ENCODE measurements around the gene HCK. TPM values are rescaled to one million over a fixed set of nuclear protein-coding genes. Genes with fewer than 3 reads are reported as not detected.

HCK gene
- total RNA-seq, 5 donors from 2014 or later (not counting 1 experiment from before 2014, with no cell fraction given) = 0.29 to 1.5 (median 0.73) TPM

GRCh38 chr20:32110727-32111126, 58.7 kb downstream of the HCK start:
- DNase-seq = no peak
- Histone ChIP-seq H3K9me3 (no peaks in the 10 kb centered on the region), H3K36me3 (ENCODE audit: control insufficient read depth in 2 of 2, extremely low read depth in 1 of 2, insufficient read depth in 1 of 2, low read length in 1 of 2) (peaks cover 0 to 7% of the 10 kb centered on the region in 2 donors), H3K27me3 (replicated peaks in 1 of 2; ENCODE audit: control insufficient read depth in 2 of 2, extremely low read depth in 1 of 2, insufficient read depth in 2 of 2, low read length in 1 of 2) (no peaks in the 10 kb centered on the region), H3K27ac (ENCODE audit: low read length) (no peak overlapping the region), H3K4me1 (ENCODE audit: control insufficient read depth in 1 of 2, extremely low read depth in 1 of 2, insufficient read depth in 2 of 2, low read length in 2 of 2) (peaks cover 12 to 29% of the 10 kb centered on the region in 2 experiments), H3K4me3 (ENCODE audit: control insufficient read depth in 1 of 2, extremely low read depth in 1 of 2, low read length in 1 of 2) (peak overlapping the region in 1 of 2 donors; percentile 96)
- Mint-ChIP-seq H3K4me3 (peak overlapping the region; percentile 95 to 99 (median 99)), H3K36me3 (peaks cover 6% of the 10 kb centered on the region), H3K27ac (peak overlapping the region in 1 of 2 donors; percentile 100), H3K9me3 (no peaks in the 10 kb centered on the region), H3K4me1 (peaks cover 49 to 55% (median 54%) of the 10 kb centered on the region in 3 donors), H3K27me3 (no peaks in the 10 kb centered on the region)
- 89% methylated on average over 3 of the region's 3 CpGs for WGBS (ENCODE audit: insufficient coverage)
- ATAC-seq (replicated peaks in 1 of 4) = no peak
- CTCF ChIA-PET = no interaction called here
- POLR2A ChIA-PET = no interaction called here

GRCh38 chr20:32111156-32111686, 59.2 kb downstream of the HCK start:
- Histone ChIP-seq H3K27ac (ENCODE audit: low read length) (no peak overlapping the region), H3K4me3 (ENCODE audit: control insufficient read depth in 1 of 2, extremely low read depth in 1 of 2, low read length in 1 of 2) (no peak overlapping the region)
- 80% methylated on average over 1 of the region's 3 CpGs for WGBS (ENCODE audit: insufficient coverage)

GRCh38 chr20:32111753-32112152, 59.7 kb downstream of the HCK start:
- Histone ChIP-seq H3K9me3 (no peaks in the 10 kb centered on the region), H3K27me3 (replicated peaks in 1 of 2; ENCODE audit: control insufficient read depth in 2 of 2, extremely low read depth in 1 of 2, insufficient read depth in 2 of 2, low read length in 1 of 2) (no peaks in the 10 kb centered on the region), H3K27ac (ENCODE audit: low read length) (no peak overlapping the region), H3K36me3 (ENCODE audit: control insufficient read depth in 2 of 2, extremely low read depth in 1 of 2, insufficient read depth in 1 of 2, low read length in 1 of 2) (peaks cover 0 to 7% of the 10 kb centered on the region in 2 donors), H3K4me1 (ENCODE audit: control insufficient read depth in 1 of 2, extremely low read depth in 1 of 2, insufficient read depth in 2 of 2, low read length in 2 of 2) (peaks cover 12 to 29% of the 10 kb centered on the region in 2 experiments), H3K4me3 (ENCODE audit: control insufficient read depth in 1 of 2, extremely low read depth in 1 of 2, low read length in 1 of 2) (no peak overlapping the region)
- H3K36me3 Mint-ChIP-seq = peaks cover 6% of the 10 kb centered on the region
- ChIA-PET POLR2A (interaction anchor here (0.5 kb wide), 2 partner anchors 11 to 45 kb away, joined by 3 to 5 read pairs; no protein-coding TSS in a partner anchor), CTCF (interaction anchor here in 1 of 2 donors (0.7 kb wide), 1 partner anchor 20 kb away, joined by 4 read pairs; no protein-coding TSS in a partner anchor)
- peak overlapping the region in 1 of 2 donors; percentile 25 for H3K27ac Mint-ChIP-seq
- peaks cover 58 to 64% (median 62%) of the 10 kb centered on the region in 3 donors for H3K4me1 Mint-ChIP-seq
- ATAC-seq (replicated peaks in 1 of 4) = no peak
- no peaks in the 10 kb centered on the region for H3K27me3 Mint-ChIP-seq
- 86% methylated on average over 2 of the region's 3 CpGs for WGBS (ENCODE audit: insufficient coverage)
- DNase-seq = no peak
- H3K9me3 Mint-ChIP-seq = no peaks in the 10 kb centered on the region
- peak overlapping the region in 2 of 3 donors; percentile 5 to 32 for H3K4me3 Mint-ChIP-seq

More at GRCh38 chr20:32111156-32111686, 59.2 kb downstream of the HCK start:
- Histone ChIP-seq H3K4me1 (ENCODE audit: control insufficient read depth in 1 of 2, extremely low read depth in 1 of 2, insufficient read depth in 2 of 2, low read length in 2 of 2) (peaks cover 12 to 29% of the 10 kb centered on the region in 2 experiments), H3K9me3 (no peaks in the 10 kb centered on the region), H3K27me3 (replicated peaks in 1 of 2; ENCODE audit: control insufficient read depth in 2 of 2, extremely low read depth in 1 of 2, insufficient read depth in 2 of 2, low read length in 1 of 2) (no peaks in the 10 kb centered on the region), H3K36me3 (ENCODE audit: control insufficient read depth in 2 of 2, extremely low read depth in 1 of 2, insufficient read depth in 1 of 2, low read length in 1 of 2) (peaks cover 0 to 7% of the 10 kb centered on the region in 2 donors)
- H3K27ac Mint-ChIP-seq = no peak overlapping the region
- no peaks in the 10 kb centered on the region for H3K9me3 Mint-ChIP-seq
- no peaks in the 10 kb centered on the region for H3K27me3 Mint-ChIP-seq
- no peak for DNase-seq
- H3K36me3 Mint-ChIP-seq = peaks cover 6% of the 10 kb centered on the region
- POLR2A ChIA-PET = interaction anchor here in 1 of 2 donors (0.5 kb wide), 1 partner anchor 12 kb away, joined by 3 read pairs; no protein-coding TSS in a partner anchor
- H3K4me1 Mint-ChIP-seq = peaks cover 53 to 59% (median 58%) of the 10 kb centered on the region in 3 donors
- CTCF ChIA-PET = no interaction called here
- H3K4me3 Mint-ChIP-seq = peak overlapping the region; percentile 95 to 99 (median 99)
- no peak for ATAC-seq (replicated peaks in 1 of 4)

GRCh38 chr20:32112841-32113240, 60.8 kb downstream of the HCK start:
- Mint-ChIP-seq H3K27me3 (no peaks in the 10 kb centered on the region), H3K4me1 (peaks cover 66 to 75% (median 69%) of the 10 kb centered on the region in 3 donors)
- CTCF ChIA-PET = interaction anchor here in 1 of 2 donors (0.6 kb wide), 1 partner anchor 52 kb away, joined by 3 read pairs; no protein-coding TSS in a partner anchor

GRCh38 chr20:32113591-32114260, 61.7 kb downstream of the HCK start:
- no peaks in the 10 kb centered on the region for H3K9me3 ChIP-seq
- no peak for ATAC-seq (replicated peaks in 1 of 4)
- Mint-ChIP-seq H3K4me3 (no peak overlapping the region), H3K9me3 (no peaks in the 10 kb centered on the region), H3K4me1 (peaks cover 69 to 75% (median 72%) of the 10 kb centered on the region in 3 donors), H3K27ac (no peak overlapping the region), H3K27me3 (no peaks in the 10 kb centered on the region), H3K36me3 (peaks cover 6% of the 10 kb centered on the region)
- no peak overlapping the region for H3K27ac ChIP-seq (ENCODE audit: low read length)
- no peak overlapping the region for H3K4me3 ChIP-seq (ENCODE audit: control insufficient read depth in 1 of 2, extremely low read depth in 1 of 2, low read length in 1 of 2)
- H3K36me3 ChIP-seq (ENCODE audit: control insufficient read depth in 2 of 2, extremely low read depth in 1 of 2, insufficient read depth in 1 of 2, low read length in 1 of 2) = peaks cover 0 to 7% of the 10 kb centered on the region in 2 donors
- no CpG with 5 or more reads among the region's 2 CpGs for WGBS (ENCODE audit: insufficient coverage)
- ChIA-PET CTCF (interaction anchor here in 1 of 2 donors (0.6 kb wide), 1 partner anchor 51 kb away, joined by 3 read pairs; no protein-coding TSS in a partner anchor), POLR2A (interaction anchor here in 1 of 2 donors (0.6 kb wide), 1 partner anchor 22 kb away, joined by 3 read pairs; no protein-coding TSS in a partner anchor)
- peaks cover 14 to 38% of the 10 kb centered on the region in 2 experiments for H3K4me1 ChIP-seq (ENCODE audit: control insufficient read depth in 1 of 2, extremely low read depth in 1 of 2, insufficient read depth in 2 of 2, low read length in 2 of 2)
- no peak for DNase-seq
- H3K27me3 ChIP-seq (replicated peaks in 1 of 2; ENCODE audit: control insufficient read depth in 2 of 2, extremely low read depth in 1 of 2, insufficient read depth in 2 of 2, low read length in 1 of 2) = no peaks in the 10 kb centered on the region

More at GRCh38 chr20:32112841-32113240, 60.8 kb downstream of the HCK start:
- ATAC-seq (replicated peaks in 1 of 4) (no peak), DNase-seq (peak in 13 of 35 experiments; percentile 1 to 55 (median 8))
- Histone ChIP-seq H3K9me3 (no peaks in the 10 kb centered on the region), H3K36me3 (ENCODE audit: control insufficient read depth in 2 of 2, extremely low read depth in 1 of 2, insufficient read depth in 1 of 2, low read length in 1 of 2) (peaks cover 0 to 7% of the 10 kb centered on the region in 2 donors), H3K4me1 (ENCODE audit: control insufficient read depth in 1 of 2, extremely low read depth in 1 of 2, insufficient read depth in 2 of 2, low read length in 2 of 2) (peaks cover 14 to 38% of the 10 kb centered on the region in 2 experiments), H3K27me3 (replicated peaks in 1 of 2; ENCODE audit: control insufficient read depth in 2 of 2, extremely low read depth in 1 of 2, insufficient read depth in 2 of 2, low read length in 1 of 2) (no peaks in the 10 kb centered on the region), H3K27ac (ENCODE audit: low read length) (no peak overlapping the region), H3K4me3 (ENCODE audit: control insufficient read depth in 1 of 2, extremely low read depth in 1 of 2, low read length in 1 of 2) (no peak overlapping the region)
- no CpG with 5 or more reads among the region's 5 CpGs for WGBS (ENCODE audit: insufficient coverage)
- H3K4me3 Mint-ChIP-seq = no peak overlapping the region
- H3K9me3 Mint-ChIP-seq = no peaks in the 10 kb centered on the region
- peaks cover 6% of the 10 kb centered on the region for H3K36me3 Mint-ChIP-seq
- POLR2A ChIA-PET = interaction anchor here in 1 of 2 donors (0.6 kb wide), 1 partner anchor 91 kb away, joined by 4 read pairs; no protein-coding TSS in a partner anchor
- H3K27ac Mint-ChIP-seq = no peak overlapping the region

GRCh38 chr20:32114305-32114960, 62.4 kb downstream of the HCK start:
- H3K9me3 Mint-ChIP-seq = no peaks in the 10 kb centered on the region
- H3K4me3 Mint-ChIP-seq = no peak overlapping the region
- DNase-seq (no peak), ATAC-seq (replicated peaks in 1 of 4) (no peak)
- Histone ChIP-seq H3K27ac (ENCODE audit: low read length) (no peak overlapping the region), H3K36me3 (ENCODE audit: control insufficient read depth in 2 of 2, extremely low read depth in 1 of 2, insufficient read depth in 1 of 2, low read length in 1 of 2) (peaks cover 0 to 7% of the 10 kb centered on the region in 2 donors), H3K27me3 (replicated peaks in 1 of 2; ENCODE audit: control insufficient read depth in 2 of 2, extremely low read depth in 1 of 2, insufficient read depth in 2 of 2, low read length in 1 of 2) (no peaks in the 10 kb centered on the region), H3K4me1 (ENCODE audit: control insufficient read depth in 1 of 2, extremely low read depth in 1 of 2, insufficient read depth in 2 of 2, low read length in 2 of 2) (peaks cover 14 to 38% of the 10 kb centered on the region in 2 experiments), H3K9me3 (no peaks in the 10 kb centered on the region), H3K4me3 (ENCODE audit: control insufficient read depth in 1 of 2, extremely low read depth in 1 of 2, low read length in 1 of 2) (no peak overlapping the region)
- peaks cover 70 to 75% (median 72%) of the 10 kb centered on the region in 3 donors for H3K4me1 Mint-ChIP-seq
- WGBS (ENCODE audit: insufficient coverage) = 91% methylated on average over 4 of the region's 8 CpGs
- H3K27ac Mint-ChIP-seq = no peak overlapping the region
- ChIA-PET CTCF (no interaction called here), POLR2A (interaction anchor here in 1 of 2 donors (0.6 kb wide), 1 partner anchor 23 kb away, joined by 3 read pairs; no protein-coding TSS in a partner anchor)
- peaks cover 6% of the 10 kb centered on the region for H3K36me3 Mint-ChIP-seq
- no peaks in the 10 kb centered on the region for H3K27me3 Mint-ChIP-seq

Data from T-cell (primary cell).